ENCODE measurements around the gene GBF1.
A peak's percentile ranks its signal among the peaks of the same experiment; 100 is the strongest.
"Not testable (repeated sequence)": the region's sequence is repeated elsewhere in the genome, so short reads cannot be mapped to it uniquely, and the experiment has no call there.

Gene GBF1

GRCh38 chr10:102301332-102301731, 56.0 kb downstream of the GBF1 start:
- DNase-seq (ENCODE audit: low read depth, low spot score), result not testable (repeated sequence)

GRCh38 chr10:102302611-102303010, 57.3 kb downstream of the GBF1 start:
- no peak for DNase-seq (ENCODE audit: low read depth, low spot score)

GRCh38 chr10:102306006-102306405, 60.7 kb downstream of the GBF1 start:
- DNase-seq (ENCODE audit: low read depth, low spot score), result no peak

- DNase-seq (ENCODE audit: low read depth, low spot score), result no peak
Measured at GRCh38 chr10:102306710-102307109, 61.4 kb downstream of the GBF1 start.

- DNase-seq (ENCODE audit: low read depth, low spot score), result not testable (repeated sequence)
Measured at GRCh38 chr10:102308318-102308717, 63.0 kb downstream of the GBF1 start.

- no peak for DNase-seq (ENCODE audit: low read depth, low spot score)
Measured at GRCh38 chr10:102309236-102309635, 63.9 kb downstream of the GBF1 start.

GRCh38 chr10:102309916-102310315, 64.6 kb downstream of the GBF1 start:
- DNase-seq (ENCODE audit: low read depth, low spot score), result no peak

- peak; percentile 91 for DNase-seq (ENCODE audit: low read depth, low spot score)
Measured at GRCh38 chr10:102310361-102311024, 65.2 kb downstream of the GBF1 start.

GRCh38 chr10:102311025-102311420, 65.7 kb downstream of the GBF1 start:
- no peak for DNase-seq (ENCODE audit: low read depth, low spot score)

GRCh38 chr10:102312683-102313082, 67.4 kb downstream of the GBF1 start:
- DNase-seq (ENCODE audit: low read depth, low spot score), result peak; percentile 35

GRCh38 chr10:102313221-102313896, 68.0 kb downstream of the GBF1 start:
- DNase-seq (ENCODE audit: low read depth, low spot score), result peak; percentile 37

- no peak for DNase-seq (ENCODE audit: low read depth, low spot score)
Measured at GRCh38 chr10:102314801-102315200, 69.5 kb downstream of the GBF1 start.

GRCh38 chr10:102316421-102316820, 71.1 kb downstream of the GBF1 start:
- DNase-seq (ENCODE audit: low read depth, low spot score), result no peak

- peak; percentile 49 for DNase-seq (ENCODE audit: low read depth, low spot score)
Measured at GRCh38 chr10:102322914-102323313, 77.6 kb downstream of the GBF1 start.

GRCh38 chr10:102324061-102324460, 78.7 kb downstream of the GBF1 start:
- DNase-seq (ENCODE audit: low read depth, low spot score), result no peak

- DNase-seq (ENCODE audit: low read depth, low spot score), result no peak
Measured at GRCh38 chr10:102326031-102326430, 80.7 kb downstream of the GBF1 start.

- DNase-seq (ENCODE audit: low read depth, low spot score), result no peak
Measured at GRCh38 chr10:102327002-102327401, 81.7 kb downstream of the GBF1 start.

GRCh38 chr10:102327641-102328040, 82.3 kb downstream of the GBF1 start:
- no peak for DNase-seq (ENCODE audit: low read depth, low spot score)

- DNase-seq (ENCODE audit: low read depth, low spot score), result no peak
Measured at GRCh38 chr10:102332772-102333171, 87.4 kb downstream of the GBF1 start.

GRCh38 chr10:102334101-102334500, 88.8 kb downstream of the GBF1 start:
- peak; percentile 89 for DNase-seq (ENCODE audit: low read depth, low spot score)

- peak; percentile 34 for DNase-seq (ENCODE audit: low read depth, low spot score)
Measured at GRCh38 chr10:102335184-102335583, 89.9 kb downstream of the GBF1 start.

GRCh38 chr10:102341038-102341688, 95.8 kb downstream of the GBF1 start:
- no peak for DNase-seq (ENCODE audit: low read depth, low spot score)

- DNase-seq (ENCODE audit: low read depth, low spot score), result peak; percentile 67
Measured at GRCh38 chr10:102342458-102342857, 97.1 kb downstream of the GBF1 start.
